DMS53 treated with DMSO at 0.1 percent for 48 hours (cell line): ENCODE data around the gene KCNMA1.

Source experiments
- DNase-seq: peaks from one replicate; lab custom pipeline; 2025; ENCODE audit not compliant: unreplicated experiment; lab: John Stamatoyannopoulos, UW

KCNMA1 gene

GRCh38 chr10:77494756-77495541, 142.7 kb downstream of the KCNMA1 start:
- no peak for DNase-seq

- DNase-seq = no peak
These were observed 143.3 kb downstream of the KCNMA1 start for GRCh38 chr10:77494327-77494726.

GRCh38 chr10:77493851-77494261, 143.8 kb downstream of the KCNMA1 start:
- no peak for DNase-seq

- no peak for DNase-seq
These were observed 144.3 kb downstream of the KCNMA1 start for GRCh38 chr10:77493239-77493806.

GRCh38 chr10:77492368-77492994, 145.1 kb downstream of the KCNMA1 start:
- DNase-seq = no peak

GRCh38 chr10:77490534-77491314, 146.9 kb downstream of the KCNMA1 start:
- no peak for DNase-seq

GRCh38 chr10:77486517-77486916, 151.1 kb downstream of the KCNMA1 start:
- DNase-seq = no peak

- DNase-seq = no peak
These were observed 151.8 kb downstream of the KCNMA1 start for GRCh38 chr10:77485847-77486246.

GRCh38 chr10:77482072-77482471, 155.5 kb downstream of the KCNMA1 start:
- DNase-seq = no peak

- peak; percentile 83 for DNase-seq
These were observed 158.0 kb downstream of the KCNMA1 start for GRCh38 chr10:77479586-77479985.

GRCh38 chr10:77478962-77479359, 158.6 kb downstream of the KCNMA1 start:
- no peak for DNase-seq

GRCh38 chr10:77478247-77478961, 159.2 kb downstream of the KCNMA1 start:
- DNase-seq = peak; percentile 68

- no peak for DNase-seq
These were observed 162.1 kb downstream of the KCNMA1 start for GRCh38 chr10:77475522-77475921.

GRCh38 chr10:77474939-77475338, 162.7 kb downstream of the KCNMA1 start:
- DNase-seq = no peak

GRCh38 chr10:77474386-77474785, 163.2 kb downstream of the KCNMA1 start:
- DNase-seq = no peak

GRCh38 chr10:77472146-77472545, 165.5 kb downstream of the KCNMA1 start:
- DNase-seq = peak; percentile 63

- DNase-seq = no peak
These were observed 166.5 kb downstream of the KCNMA1 start for GRCh38 chr10:77471069-77471536.

GRCh38 chr10:77467422-77467963, 170.1 kb downstream of the KCNMA1 start:
- DNase-seq = no peak

- no peak for DNase-seq
These were observed 173.5 kb downstream of the KCNMA1 start for GRCh38 chr10:77463967-77464745.

- DNase-seq = no peak
These were observed 174.1 kb downstream of the KCNMA1 start for GRCh38 chr10:77463499-77463898.
